IMR-90 (cell line): ENCODE data around the gene FBXL7. TPM values are rescaled to one million over a fixed set of nuclear protein-coding genes. Genes with fewer than 3 reads are reported as not detected.

Experiments
- ATAC-seq: fragments of 200-7000 bp; cut with Tn5 transposase; 2 replicates; pipeline ENCODE4 v1.9.1; 2020; ENCODE audit warnings: low read depth, mild to moderate bottlenecking, moderate library complexity
- BruUV-seq: library from RNA; stranded (reverse); fragments of 400-500 nt; replicated peaks from 2 replicates; lab custom pipeline; 2021; lab: Mats Ljungman, UMichigan
- CTCF ChIA-PET: fragments of 300-600 bp; formaldehyde crosslinking; extraction: SDS; loops from one replicate; lab custom pipeline; 2021; ENCODE audit warnings: antibody characterized with exemption; lab: Yijun Ruan, JAX
- POLR2A ChIA-PET: fragments of 300-600 bp; sonication (Branson Sonifier 250); formaldehyde crosslinking; loops from one replicate; lab custom pipeline; 2022; ENCODE audit warnings: antibody characterized with exemption; ENCODE audit not compliant: unreplicated experiment; lab: Charles Lee
- DNase-seq: peaks from one replicate; pipeline ENCODE4 v3.0.0; 2013
- H2AFZ ChIP-seq: replicated peaks from 2 replicates; pipeline ENCODE3; 2013; ENCODE audit warnings: low read length, mild to moderate bottlenecking; ENCODE audit not compliant: poor library complexity
- H2AK5ac ChIP-seq: 2 replicates; pipeline ENCODE4 v1.6.1; 2013; ENCODE audit warnings: low read depth, low read length, inconsistent platforms
- H2AK9ac ChIP-seq: replicated peaks from 2 replicates; pipeline ENCODE3; 2013; ENCODE audit warnings: mild to moderate bottlenecking, low read depth, low read length, moderate library complexity; ENCODE audit not compliant: poor library complexity
- H2BK120ac ChIP-seq: 2 replicates; pipeline ENCODE4 v1.6.1; 2013; ENCODE audit warnings: low read depth, low read length, inconsistent platforms
- H2BK15ac ChIP-seq: 3 replicates; pipeline ENCODE4 v1.6.1; 2013; ENCODE audit warnings: low read depth, low read length, inconsistent platforms
- H2BK20ac ChIP-seq: 2 replicates; pipeline ENCODE4 v1.6.1; 2013; ENCODE audit warnings: low read depth, mild to moderate bottlenecking, inconsistent platforms, low read length, moderate library complexity
- H2BK5ac ChIP-seq: 2 replicates; pipeline ENCODE4 v1.6.1; 2013; ENCODE audit warnings: mild to moderate bottlenecking, low read depth, low read length, inconsistent platforms; ENCODE audit not compliant: poor library complexity, severe bottlenecking
- H3K14ac ChIP-seq: replicated peaks from 2 replicates; pipeline ENCODE4 v1.6.1; 2013; ENCODE audit warnings: low read depth, low read length, inconsistent platforms
- H3K18ac ChIP-seq: 2 replicates; pipeline ENCODE4 v1.6.1; 2013; ENCODE audit warnings: low read depth, low read length, control low read depth
- H3K23ac ChIP-seq: 2 replicates; pipeline ENCODE4 v1.6.1; 2013; ENCODE audit warnings: low read depth, low read length, inconsistent platforms
- H3K27ac ChIP-seq: 2 replicates; pipeline ENCODE4 v1.5.1; 2013; ENCODE audit warnings: mild to moderate bottlenecking, control low read depth, low read length; ENCODE audit not compliant: insufficient read depth
- H3K27me3 ChIP-seq: 2 replicates; pipeline ENCODE4 v1.6.1; 2013; ENCODE audit warnings: low read length; ENCODE audit not compliant: control insufficient read depth, insufficient read depth
- H3K36me3 ChIP-seq: 2 replicates; pipeline ENCODE4 v1.6.1; 2013; ENCODE audit warnings: low read length, mixed read lengths; ENCODE audit not compliant: control insufficient read depth, insufficient read depth
- H3K4ac ChIP-seq: 2 replicates; pipeline ENCODE4 v1.6.1; 2013; ENCODE audit warnings: low read depth, low read length, inconsistent platforms
- H3K4me1 ChIP-seq: 2 replicates; pipeline ENCODE4 v1.6.1; 2013; ENCODE audit warnings: low read length, mixed read lengths; ENCODE audit not compliant: control insufficient read depth, insufficient read depth
- H3K4me2 ChIP-seq: 2 replicates; pipeline ENCODE4 v1.6.1; 2013; ENCODE audit warnings: low read depth, mild to moderate bottlenecking, control low read depth, low read length, moderate library complexity
- H3K4me3 ChIP-seq: 2 replicates; pipeline ENCODE4 v1.5.1; 2013; ENCODE audit warnings: low read depth, mild to moderate bottlenecking, control low read depth, low read length, moderate library complexity; ENCODE audit not compliant: insufficient read depth
- H3K56ac ChIP-seq: 2 replicates; pipeline ENCODE4 v1.6.1; 2013; ENCODE audit warnings: low read length, inconsistent platforms; ENCODE audit not compliant: insufficient read depth; ENCODE audit errors: extremely low read depth
- H3K79me1 ChIP-seq, 2 experiments: 2 replicates each; pipeline ENCODE4 v1.6.1; 2013; ENCODE audit warnings: low read length in 2 of 2, inconsistent platforms in 1 of 2, low read depth in 1 of 2
- H3K9ac ChIP-seq: 2 replicates; pipeline ENCODE4 v1.6.1; 2013; ENCODE audit warnings: low read depth, low read length, control low read depth
- H3K9me1 ChIP-seq: 2 replicates; pipeline ENCODE4 v1.6.1; 2013; ENCODE audit warnings: low read length, inconsistent platforms; ENCODE audit not compliant: insufficient read depth
- H3K9me3 ChIP-seq: 2 replicates; pipeline ENCODE4 v1.6.1; 2013; ENCODE audit warnings: low read length; ENCODE audit not compliant: control insufficient read depth, insufficient read depth
- H4K20me1 ChIP-seq: 2 replicates; pipeline ENCODE4 v1.6.1; 2013; ENCODE audit warnings: low read length, inconsistent platforms; ENCODE audit not compliant: insufficient read depth
- H4K5ac ChIP-seq: 2 replicates; pipeline ENCODE4 v1.6.1; 2013; ENCODE audit warnings: mild to moderate bottlenecking, low read depth, low read length, control low read depth
- H4K8ac ChIP-seq, 2 experiments: 2 replicates each; pipeline ENCODE4 v1.6.1; 2013; ENCODE audit warnings: low read depth in 2 of 2, low read length in 2 of 2, control low read depth in 1 of 2, inconsistent platforms in 1 of 2
- H4K91ac ChIP-seq: 2 replicates; pipeline ENCODE4 v1.6.1; 2013; ENCODE audit warnings: low read depth, low read length, inconsistent platforms; ENCODE audit not compliant: insufficient read depth
- BHLHE40 ChIP-seq: fragments of 150-350 bp; IDR thresholded peaks from 2 replicates; pipeline ENCODE4 v1.6.1; 2016; ENCODE audit warnings: mild to moderate bottlenecking, low read depth, low read length
- CEBPB ChIP-seq: IDR thresholded peaks from 2 replicates; pipeline ENCODE4 v1.6.1; 2012; ENCODE audit warnings: low read depth, low read length, improper control_type of control experiment
- CHD1 ChIP-seq: IDR thresholded peaks from 2 replicates; pipeline ENCODE4 v1.6.1; 2012; ENCODE audit warnings: low read depth, low read length, improper control_type of control experiment
- CTCF ChIP-seq: conservative IDR thresholded peaks from 2 replicates; pipeline ENCODE4 v1.5.1; 2012; ENCODE audit warnings: mild to moderate bottlenecking, low read depth, low read length, improper control_type of control experiment
- FOS ChIP-seq: fragments of 150-350 bp; IDR thresholded peaks from 2 replicates; pipeline ENCODE4 v1.6.1; 2016; ENCODE audit warnings: low read depth, low read length
- MAFK ChIP-seq: IDR thresholded peaks from 2 replicates; pipeline ENCODE4 v1.6.1; 2012; ENCODE audit warnings: low read depth, low read length, improper control_type of control experiment
- MXI1 ChIP-seq: IDR thresholded peaks from 2 replicates; pipeline ENCODE4 v1.6.1; 2012; ENCODE audit warnings: low read depth, mild to moderate bottlenecking, low read length, moderate library complexity, borderline replicate concordance
- NFE2L2 ChIP-seq: fragments of 150-350 bp; IDR thresholded peaks from 2 replicates; pipeline ENCODE4 v1.6.1; 2016; ENCODE audit warnings: low read depth, mild to moderate bottlenecking, low read length
- RCOR1 ChIP-seq: IDR thresholded peaks from 2 replicates; pipeline ENCODE4 v1.6.1; 2012; ENCODE audit warnings: mild to moderate bottlenecking, low read length, improper control_type of control experiment; ENCODE audit not compliant: insufficient replicate concordance
- RFX5 ChIP-seq: IDR thresholded peaks from 2 replicates; pipeline ENCODE4 v1.8.0; 2012; ENCODE audit warnings: low read depth, mild to moderate bottlenecking, low read length, moderate library complexity
- SMC3 ChIP-seq: fragments of 150-350 bp; IDR thresholded peaks from 2 replicates; pipeline ENCODE4 v1.6.1; 2016; ENCODE audit warnings: low read depth, mild to moderate bottlenecking, antibody characterized with exemption, low read length, moderate library complexity
- USF2 ChIP-seq: fragments of 150-350 bp; IDR thresholded peaks from 2 replicates; pipeline ENCODE4 v1.6.1; 2017; ENCODE audit warnings: mild to moderate bottlenecking, antibody characterized with exemption, low read length, low read depth
- WGBS, 2 experiments: methylation state at CpG; one replicate each; pipeline versions ENCODE4 v1.1.5 to v1.1.7; 2013; ENCODE audit warnings: missing lambda C conversion rate in 2 of 2; ENCODE audit not compliant: insufficient read length in 1 of 2; ENCODE audit errors: extremely low coverage in 2 of 2; 5-methylcytosine and 5-hydroxymethylcytosine counted together
- dilution Hi-C: fragments of 300-500 bp; cut with HindIII; formaldehyde crosslinking; loops from one replicate; pipeline ENCODE4 v1.14.3; 2018; ENCODE audit warnings: low sequenced_read_pairs; ENCODE audit not compliant: unreplicated experiment
- in situ Hi-C: fragments of 300-500 bp; cut with MboI; formaldehyde crosslinking; loops from 3 replicates; pipeline ENCODE4 v1.14.3; 2019; ENCODE audit warnings: low sequenced_read_pairs, inconsistent platforms, mixed read lengths
- intact Hi-C: fragments of 100-400 bp; cut with micrococcal nuclease; formaldehyde crosslinking; loops from 2 replicates; pipeline ENCODE4 v1.10.0; 2022
- polyA plus RNA-seq, 3 experiments: library from polyadenylated mRNA; depleted of rRNA; stranded (reverse); fragments of >200 nt; gene quantifications; 2 replicates each; pipeline ENCODE4 v1.2.3, GENCODE V29; 2012; ENCODE audit warnings: low replicate concordance in 1 of 3
- total RNA-seq: library from RNA; depleted of rRNA; stranded (reverse); fragments of >200 nt; gene quantifications from 2 replicates; pipeline ENCODE4 v1.2.3, GENCODE V29; 2012

Gene FBXL7
- total and polyA plus RNA-seq, 2 of the 4 experiments (the other 2 are of a cell fraction), result 4.1 to 10.2 TPM

- in situ Hi-C loops (no loop called here), dilution Hi-C loops (no loop called here), intact Hi-C loops (no loop called here)
- Histone ChIP-seq H3K27ac (no peak overlapping the region), H2BK5ac (no peak overlapping the region), H3K4me3 (no peak overlapping the region), H3K79me1 (peaks cover 22 to 29% of the 10 kb centered on the region in 2 experiments; a peak in 3 of 4 replicates), H2AK5ac (no peak overlapping the region), H4K8ac (no peak overlapping the region), H2BK20ac (no peak overlapping the region), H2AK9ac (no peak overlapping the region), H3K14ac (no peak overlapping the region), H3K4me1 (peaks cover 2% of the 10 kb centered on the region), H3K36me3 (no peaks in the 10 kb centered on the region), H4K20me1 (no peaks in the 10 kb centered on the region), H4K91ac (no peak overlapping the region), H4K5ac (no peak overlapping the region), H3K9me3 (no peaks in the 10 kb centered on the region), H3K23ac (no peak overlapping the region), H3K18ac (no peak overlapping the region), H3K4me2 (no peak overlapping the region), H3K27me3 (no peaks in the 10 kb centered on the region), H2AFZ (no peak overlapping the region), H2BK15ac (no peak overlapping the region), H2BK120ac (no peak overlapping the region), H3K9ac (no peak overlapping the region), H3K56ac (no peak overlapping the region), H3K9me1 (0 out of 2 replicates have a peak, but pooled peaks cover 3% of the 10 kb centered on the region), H3K4ac (no peak overlapping the region)
- no TSS peak for BruUV-seq
- ChIA-PET CTCF (no interaction called here), POLR2A (no interaction called here)
- no peak for TF ChIP-seq USF2
- TF ChIP-seq NFE2L2, result no peak
- no peak for TF ChIP-seq BHLHE40
- no peak for TF ChIP-seq CEBPB
- TF ChIP-seq RFX5, result no peak
- no peak for TF ChIP-seq FOS
- TF ChIP-seq CTCF, result no peak
- no peak for TF ChIP-seq MAFK
- no peak for TF ChIP-seq RCOR1
- TF ChIP-seq SMC3, result no peak
- TF ChIP-seq CHD1, result no peak
- TF ChIP-seq MXI1, result no peak
- no peak for ATAC-seq
- DNase-seq, result no peak
- no CpG with 5 or more reads among the region's 2 CpGs for WGBS, 2 experiments
Observed at GRCh38 chr5:15711892-15712291, 211.9 kb downstream of the FBXL7 start.
